ENCODE data around the gene CALCR. TPM values are rescaled to one million over a fixed set of nuclear protein-coding genes. Genes with fewer than 3 reads are reported as not detected.

CALCR gene
- polyA plus RNA-seq, 1 donor, result 0.34 TPM

DNA sequence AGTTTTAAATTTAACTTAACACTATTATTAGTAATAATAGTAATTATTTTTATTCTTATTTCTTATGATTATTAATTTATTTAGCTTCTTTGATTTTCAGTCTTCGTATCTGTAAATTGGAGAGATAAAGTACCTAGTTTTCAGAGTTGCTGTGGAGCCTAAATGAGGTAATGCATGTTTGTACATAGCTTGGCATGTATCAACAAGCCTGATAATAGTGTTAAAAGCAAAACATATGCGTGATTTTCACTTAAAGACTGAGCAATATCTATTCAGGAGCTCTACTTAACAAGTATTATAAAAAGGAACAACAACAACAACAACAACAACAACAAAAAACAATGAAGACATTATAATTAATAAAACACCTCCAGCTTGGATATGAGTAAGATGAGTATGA lies 12.4 kb downstream of the CALCR start:
- WGBS (ENCODE audit: insufficient coverage, low lambda C conversion rate), result 92% methylated on average over 2 of the region's 2 CpGs
- H3K27me3 ChIP-seq (ENCODE audit: control insufficient read depth, insufficient read depth, low read length), result no peaks in the 10 kb centered on the region
- no peak overlapping the region for H3K4me3 ChIP-seq (ENCODE audit: low read length)
- no peaks in the 10 kb centered on the region for H3K9me3 ChIP-seq (ENCODE audit: control insufficient read depth, low read depth, low read length)
- H3K4me1 ChIP-seq (ENCODE audit: control insufficient read depth, insufficient read depth, low read length), result no peaks in the 10 kb centered on the region
- no peak for DNase-seq
- no peaks in the 10 kb centered on the region for H3K36me3 ChIP-seq (ENCODE audit: control insufficient read depth, insufficient read depth, low read length)
- no peak overlapping the region for H3K27ac ChIP-seq (ENCODE audit: low read length)

GRCh38 chr7:93559639-93560491 lies 14.7 kb downstream of the CALCR start:
- Histone ChIP-seq H3K36me3 (ENCODE audit: control insufficient read depth, insufficient read depth, low read length) (no peaks in the 10 kb centered on the region), H3K4me3 (ENCODE audit: low read length) (no peak overlapping the region), H3K4me1 (ENCODE audit: control insufficient read depth, insufficient read depth, low read length) (no peaks in the 10 kb centered on the region), H3K27me3 (ENCODE audit: control insufficient read depth, insufficient read depth, low read length) (no peaks in the 10 kb centered on the region), H3K9me3 (ENCODE audit: control insufficient read depth, low read depth, low read length) (no peaks in the 10 kb centered on the region), H3K27ac (ENCODE audit: low read length) (no peak overlapping the region)
- no peak for DNase-seq
- WGBS (ENCODE audit: insufficient coverage, low lambda C conversion rate), result 87% methylated on average over 2 of the region's 3 CpGs

DNA sequence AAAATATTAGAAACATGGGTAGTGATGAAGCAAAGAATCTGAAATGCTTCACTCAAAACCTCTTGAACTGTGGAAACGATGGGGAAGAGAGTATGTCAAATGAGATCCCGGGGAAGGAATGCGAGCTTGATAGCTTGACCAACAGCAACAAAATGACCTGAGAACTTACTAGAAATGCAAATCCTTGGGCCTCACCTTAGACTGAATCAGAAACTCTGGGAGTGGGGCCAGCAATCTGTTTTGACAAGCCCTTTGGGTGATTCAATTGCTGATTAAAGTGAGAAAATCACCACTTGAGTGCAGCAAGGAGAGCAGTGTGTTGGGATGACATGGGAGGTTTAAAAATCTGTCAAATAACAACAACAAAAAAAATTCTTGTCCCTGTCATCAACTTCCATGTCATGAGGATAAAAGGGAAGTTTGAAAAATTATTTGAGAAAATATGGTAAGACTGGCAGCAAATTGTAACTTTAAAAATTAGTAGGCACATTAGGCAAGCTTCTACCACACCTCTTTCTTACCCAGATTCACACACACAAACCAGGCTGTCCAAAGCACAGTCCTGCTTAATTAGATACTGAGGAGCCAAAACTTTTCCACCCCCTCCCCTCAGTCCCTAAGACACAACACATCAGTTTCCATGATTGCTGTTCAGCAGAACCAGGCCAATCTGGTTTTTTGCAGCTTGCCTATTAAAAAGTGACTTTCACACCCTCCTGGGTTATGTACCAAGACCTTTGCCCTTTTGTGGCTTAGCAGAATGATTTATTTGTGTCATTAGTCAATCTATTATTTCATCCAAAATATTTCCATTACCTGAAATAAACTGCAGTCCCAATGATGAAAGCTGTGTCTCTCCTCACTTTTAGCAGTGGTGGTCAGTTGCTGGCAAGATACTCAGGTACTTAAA lies 15.6 kb downstream of the CALCR start:
- no CpG with 5 or more reads among the region's 3 CpGs for WGBS (ENCODE audit: insufficient coverage, low lambda C conversion rate)
- Histone ChIP-seq H3K27ac (ENCODE audit: low read length) (no peak overlapping the region), H3K36me3 (ENCODE audit: control insufficient read depth, insufficient read depth, low read length) (no peaks in the 10 kb centered on the region), H3K4me3 (ENCODE audit: low read length) (no peak overlapping the region), H3K4me1 (ENCODE audit: control insufficient read depth, insufficient read depth, low read length) (no peaks in the 10 kb centered on the region), H3K27me3 (ENCODE audit: control insufficient read depth, insufficient read depth, low read length) (no peaks in the 10 kb centered on the region), H3K9me3 (ENCODE audit: control insufficient read depth, low read depth, low read length) (no peaks in the 10 kb centered on the region)
- no peak for DNase-seq

DNA sequence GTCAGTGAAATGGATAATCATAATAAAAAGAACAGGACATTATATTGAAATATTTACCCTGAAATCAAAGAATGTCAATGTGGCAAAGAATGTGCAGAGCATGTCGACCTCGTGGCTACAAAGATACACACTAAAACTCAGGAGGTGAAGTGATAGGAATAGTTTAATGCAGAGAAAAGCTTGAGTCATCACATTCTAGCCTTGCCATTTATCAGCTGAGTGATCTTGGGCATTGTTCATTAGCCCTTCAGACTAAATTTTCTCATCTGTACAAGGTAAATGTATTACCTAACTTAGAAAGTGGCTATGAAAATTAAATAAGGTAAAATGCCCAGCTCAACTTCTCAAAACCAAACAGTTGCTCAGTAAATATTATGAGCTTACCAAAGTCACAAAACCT lies 22.6 kb downstream of the CALCR start:
- Histone ChIP-seq H3K4me1 (ENCODE audit: control insufficient read depth, insufficient read depth, low read length) (no peaks in the 10 kb centered on the region), H3K36me3 (ENCODE audit: control insufficient read depth, insufficient read depth, low read length) (no peaks in the 10 kb centered on the region), H3K4me3 (ENCODE audit: low read length) (no peak overlapping the region), H3K27me3 (ENCODE audit: control insufficient read depth, insufficient read depth, low read length) (no peaks in the 10 kb centered on the region), H3K27ac (ENCODE audit: low read length) (no peak overlapping the region), H3K9me3 (ENCODE audit: control insufficient read depth, low read depth, low read length) (no peaks in the 10 kb centered on the region)
- WGBS (ENCODE audit: insufficient coverage, low lambda C conversion rate), result no CpG with 5 or more reads among the region's 2 CpGs
- DNase-seq, result no peak

DNA sequence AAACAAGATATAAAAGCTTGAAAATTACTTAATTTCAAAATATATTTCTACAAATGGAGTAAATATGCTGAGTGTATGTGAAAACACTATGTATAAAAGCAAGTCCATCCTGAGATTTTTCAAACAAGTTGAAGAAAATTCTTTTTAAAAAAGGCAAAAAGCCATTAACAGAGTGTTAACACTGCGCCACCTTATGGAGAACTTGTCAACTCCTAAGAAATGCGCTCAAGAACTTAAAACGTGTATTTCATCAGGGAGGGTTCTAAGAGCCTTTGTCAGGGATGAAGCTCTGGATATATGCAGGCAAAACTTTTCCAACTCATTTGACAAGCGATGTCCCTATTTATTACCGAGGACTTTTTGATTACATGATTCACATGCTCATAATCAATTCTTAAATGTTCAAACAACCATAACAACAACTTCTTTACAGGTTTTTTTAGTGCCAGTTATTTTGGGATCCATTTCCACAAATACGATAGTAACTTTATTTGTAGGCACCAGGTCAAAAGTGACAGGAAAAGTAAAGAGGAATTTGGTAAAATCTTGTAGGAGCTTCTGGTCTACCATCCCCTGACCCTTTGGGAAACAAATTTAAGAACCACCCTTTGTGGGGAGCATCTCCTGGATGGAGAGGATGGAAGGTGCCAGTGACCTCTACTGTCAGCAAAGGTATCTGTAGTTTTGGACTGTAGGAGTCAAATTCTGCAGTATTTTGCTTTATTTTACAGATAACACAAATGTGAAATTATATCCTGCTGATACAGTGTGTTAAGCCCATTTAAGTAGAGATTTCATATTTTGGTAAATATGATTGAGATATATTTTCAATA lies 23.2 kb downstream of the CALCR start:
- no peaks in the 10 kb centered on the region for H3K4me1 ChIP-seq (ENCODE audit: control insufficient read depth, insufficient read depth, low read length)
- H3K36me3 ChIP-seq (ENCODE audit: control insufficient read depth, insufficient read depth, low read length), result no peaks in the 10 kb centered on the region
- H3K4me3 ChIP-seq (ENCODE audit: low read length), result no peak overlapping the region
- DNase-seq, result no peak
- H3K27ac ChIP-seq (ENCODE audit: low read length), result no peak overlapping the region
- H3K9me3 ChIP-seq (ENCODE audit: control insufficient read depth, low read depth, low read length), result no peaks in the 10 kb centered on the region
- WGBS (ENCODE audit: insufficient coverage, low lambda C conversion rate), result no CpG with 5 or more reads among the region's 6 CpGs
- no peaks in the 10 kb centered on the region for H3K27me3 ChIP-seq (ENCODE audit: control insufficient read depth, insufficient read depth, low read length)

- no peak overlapping the region for H3K4me3 ChIP-seq (ENCODE audit: low read length)
- no CpG with 5 or more reads among the region's 3 CpGs for WGBS (ENCODE audit: insufficient coverage, low lambda C conversion rate)
- no peaks in the 10 kb centered on the region for H3K36me3 ChIP-seq (ENCODE audit: control insufficient read depth, insufficient read depth, low read length)
- no peak for DNase-seq
- no peak overlapping the region for H3K27ac ChIP-seq (ENCODE audit: low read length)
- no peaks in the 10 kb centered on the region for H3K9me3 ChIP-seq (ENCODE audit: control insufficient read depth, low read depth, low read length)
- H3K4me1 ChIP-seq (ENCODE audit: control insufficient read depth, insufficient read depth, low read length), result no peaks in the 10 kb centered on the region
- H3K27me3 ChIP-seq (ENCODE audit: control insufficient read depth, insufficient read depth, low read length), result no peaks in the 10 kb centered on the region
These were observed 26.8 kb downstream of the CALCR start for GRCh38 chr7:93547716-93548115.

DNA sequence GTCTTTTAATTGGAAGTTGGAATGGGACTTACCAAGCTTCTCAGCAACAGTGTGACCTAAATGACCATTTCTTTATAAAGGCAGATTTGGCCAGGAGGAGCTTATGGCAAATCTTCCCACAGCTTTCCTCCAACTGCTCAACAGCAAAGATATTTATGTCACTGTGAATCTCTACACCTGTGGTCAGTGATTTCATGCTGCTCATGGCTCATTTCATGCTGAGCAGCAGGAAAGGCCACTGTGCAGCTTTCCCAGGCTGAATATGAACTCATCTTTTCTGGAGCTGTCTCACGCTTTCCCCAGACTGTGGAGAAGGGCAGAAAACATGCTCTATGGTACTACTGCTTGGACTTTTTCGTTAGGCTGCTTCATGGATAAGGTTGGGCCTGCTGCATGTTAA lies 29.8 kb downstream of the CALCR start:
- H3K27me3 ChIP-seq (ENCODE audit: control insufficient read depth, insufficient read depth, low read length), result no peaks in the 10 kb centered on the region
- no peaks in the 10 kb centered on the region for H3K9me3 ChIP-seq (ENCODE audit: control insufficient read depth, low read depth, low read length)
- H3K4me1 ChIP-seq (ENCODE audit: control insufficient read depth, insufficient read depth, low read length), result no peaks in the 10 kb centered on the region
- no peak overlapping the region for H3K4me3 ChIP-seq (ENCODE audit: low read length)
- no peaks in the 10 kb centered on the region for H3K36me3 ChIP-seq (ENCODE audit: control insufficient read depth, insufficient read depth, low read length)
- no peak overlapping the region for H3K27ac ChIP-seq (ENCODE audit: low read length)
- no CpG with 5 or more reads among the region's 2 CpGs for WGBS (ENCODE audit: insufficient coverage, low lambda C conversion rate)
- DNase-seq, result no peak

- H3K27ac ChIP-seq (ENCODE audit: low read length), result no peak overlapping the region
- H3K9me3 ChIP-seq (ENCODE audit: control insufficient read depth, low read depth, low read length), result no peaks in the 10 kb centered on the region
- no peak overlapping the region for H3K4me3 ChIP-seq (ENCODE audit: low read length)
- H3K36me3 ChIP-seq (ENCODE audit: control insufficient read depth, insufficient read depth, low read length), result no peaks in the 10 kb centered on the region
- no peak for DNase-seq
- no CpG with 5 or more reads among the region's 1 CpG for WGBS (ENCODE audit: insufficient coverage, low lambda C conversion rate)
- H3K27me3 ChIP-seq (ENCODE audit: control insufficient read depth, insufficient read depth, low read length), result no peaks in the 10 kb centered on the region
- H3K4me1 ChIP-seq (ENCODE audit: control insufficient read depth, insufficient read depth, low read length), result no peaks in the 10 kb centered on the region
These were observed 36.5 kb downstream of the CALCR start for GRCh38 chr7:93538061-93538460.

- Histone ChIP-seq H3K4me3 (ENCODE audit: low read length) (no peak overlapping the region), H3K9me3 (ENCODE audit: control insufficient read depth, low read depth, low read length) (no peaks in the 10 kb centered on the region), H3K36me3 (ENCODE audit: control insufficient read depth, insufficient read depth, low read length) (no peaks in the 10 kb centered on the region), H3K27ac (ENCODE audit: low read length) (no peak overlapping the region), H3K4me1 (ENCODE audit: control insufficient read depth, insufficient read depth, low read length) (no peaks in the 10 kb centered on the region), H3K27me3 (ENCODE audit: control insufficient read depth, insufficient read depth, low read length) (no peaks in the 10 kb centered on the region)
- DNase-seq, result no peak
These were observed 38.9 kb downstream of the CALCR start for GRCh38 chr7:93535616-93536015.

GRCh38 chr7:93530701-93531100 lies 43.8 kb downstream of the CALCR start:
- no peaks in the 10 kb centered on the region for H3K27me3 ChIP-seq (ENCODE audit: control insufficient read depth, insufficient read depth, low read length)
- no peaks in the 10 kb centered on the region for H3K36me3 ChIP-seq (ENCODE audit: control insufficient read depth, insufficient read depth, low read length)
- no peak overlapping the region for H3K4me3 ChIP-seq (ENCODE audit: low read length)
- no peak for DNase-seq
- H3K9me3 ChIP-seq (ENCODE audit: control insufficient read depth, low read depth, low read length), result no peaks in the 10 kb centered on the region
- no peaks in the 10 kb centered on the region for H3K4me1 ChIP-seq (ENCODE audit: control insufficient read depth, insufficient read depth, low read length)
- H3K27ac ChIP-seq (ENCODE audit: low read length), result no peak overlapping the region
